Kidney epithelial cell (primary cell): ENCODE results near the gene CIZ1. TPM values are rescaled to one million over a fixed set of nuclear protein-coding genes. Genes with fewer than 3 reads are reported as not detected.

ENCODE experiments used
- DNase-seq: peaks from one replicate; pipeline ENCODE4 v3.0.0-alpha.2; 2010; ENCODE audit warnings: low read depth
- H3K27me3 ChIP-seq: 2 replicates; pipeline ENCODE4 v1.6.0; 2011; ENCODE audit warnings: low read length; ENCODE audit not compliant: control insufficient read depth, insufficient read depth
- H3K36me3 ChIP-seq: 2 replicates; pipeline ENCODE4 v1.5.1; 2011; ENCODE audit warnings: low read length; ENCODE audit not compliant: control insufficient read depth, insufficient read depth
- H3K4me3 ChIP-seq: 2 replicates; pipeline ENCODE4 v1.5.1; 2011; ENCODE audit warnings: low read depth, mild to moderate bottlenecking, control low read depth, low read length
- CTCF ChIP-seq: IDR thresholded peaks from 2 replicates; pipeline ENCODE4 v1.5.1; 2011; ENCODE audit warnings: mild to moderate bottlenecking, moderate library complexity, low read length, control low read depth, inconsistent platforms; ENCODE audit not compliant: insufficient read depth, poor library complexity, severe bottlenecking
- total RNA-seq: library from RNA; depleted of rRNA; stranded (reverse); fragments of >200 nt; gene quantifications from 2 replicates; pipeline ENCODE4 v1.2.3, GENCODE V29; 2015

CIZ1 gene
- total RNA-seq, 1 donor from 2014 or later, result 56.9 TPM

- no peak for DNase-seq
- TF ChIP-seq CTCF, result no peak
- Histone ChIP-seq H3K4me3 (no peak overlapping the region), H3K27me3 (no peaks in the 10 kb centered on the region), H3K36me3 (peaks cover 5% of the 10 kb centered on the region)
These were observed 22.6 kb downstream of the CIZ1 start for GRCh38 chr9:128168731-128169308.

GRCh38 chr9:128167209-128167608, 24.2 kb downstream of the CIZ1 start:
- H3K4me3 ChIP-seq, result no peak overlapping the region
- TF ChIP-seq CTCF, result no peak
- DNase-seq, result no peak
- no peaks in the 10 kb centered on the region for H3K27me3 ChIP-seq
- peaks cover 5% of the 10 kb centered on the region for H3K36me3 ChIP-seq

GRCh38 chr9:128166169-128166568, 25.2 kb downstream of the CIZ1 start:
- Histone ChIP-seq H3K4me3 (no peak overlapping the region), H3K36me3 (peaks cover 5% of the 10 kb centered on the region), H3K27me3 (no peaks in the 10 kb centered on the region)
- no peak for DNase-seq
- TF ChIP-seq CTCF, result no peak

GRCh38 chr9:128164307-128164885, 27.0 kb downstream of the CIZ1 start:
- TF ChIP-seq CTCF, result no peak
- H3K36me3 ChIP-seq, result peaks cover 3% of the 10 kb centered on the region
- DNase-seq, result peak; percentile 12
- no peaks in the 10 kb centered on the region for H3K27me3 ChIP-seq
- no peak overlapping the region for H3K4me3 ChIP-seq

GRCh38 chr9:128163523-128164306, 27.7 kb downstream of the CIZ1 start:
- no peak for TF ChIP-seq CTCF
- H3K27me3 ChIP-seq, result no peaks in the 10 kb centered on the region
- peaks cover 3% of the 10 kb centered on the region for H3K36me3 ChIP-seq
- no peak for DNase-seq
- no peak overlapping the region for H3K4me3 ChIP-seq
